Effector memory CD8-positive, alpha-beta T cell (primary cell): ENCODE data around the gene ACTL10.

Experiments used
- ATAC-seq: fragments of 150-1000 bp; cut with Tn5 transposase; replicated peaks from 2 replicates; pipeline ENCODE4 v1.10.0; 2021; ENCODE audit warnings: mild to moderate bottlenecking, moderate library complexity
- DNase-seq, 3 experiments: peaks; one replicate each; pipeline ENCODE4 v3.0.0; 2021
- H3K27ac Mint-ChIP-seq, 2 donors: one replicate each; pipeline ENCODE4 v1.8.0; 2022; ENCODE audit warnings: mild to moderate bottlenecking in 2 of 2, mixed read lengths in 2 of 2, moderate library complexity in 2 of 2
- H3K27me3 Mint-ChIP-seq, 2 donors: one replicate each; pipeline ENCODE4 v1.8.0; 2022; ENCODE audit warnings: mixed read lengths in 2 of 2
- H3K36me3 Mint-ChIP-seq: one replicate; pipeline ENCODE4 v1.8.0; 2022; ENCODE audit warnings: mild to moderate bottlenecking, moderate library complexity, mixed read lengths; ENCODE audit not compliant: insufficient read depth
- H3K4me1 Mint-ChIP-seq, 2 donors: one replicate each; pipeline ENCODE4 v1.8.0; 2022; ENCODE audit warnings: low read depth in 2 of 2, mixed read lengths in 2 of 2
- H3K4me3 Mint-ChIP-seq, 2 donors: one replicate each; pipeline ENCODE4 v1.8.0; 2022; ENCODE audit warnings: mild to moderate bottlenecking in 2 of 2, mixed read lengths in 2 of 2, moderate library complexity in 2 of 2
- H3K9me3 Mint-ChIP-seq, 2 donors: one replicate each; pipeline ENCODE4 v1.8.0; 2022; ENCODE audit warnings: mixed read lengths in 2 of 2

The ACTL10 gene

GRCh38 chr20:33681728-33682353 is 15.1 kb downstream of the ACTL10 start:
- Mint-ChIP-seq H3K36me3 (peaks cover 9% of the 10 kb centered on the region), H3K27ac (peak overlapping the region in 1 of 2 donors; percentile 6)
- no peak for ATAC-seq

DNA sequence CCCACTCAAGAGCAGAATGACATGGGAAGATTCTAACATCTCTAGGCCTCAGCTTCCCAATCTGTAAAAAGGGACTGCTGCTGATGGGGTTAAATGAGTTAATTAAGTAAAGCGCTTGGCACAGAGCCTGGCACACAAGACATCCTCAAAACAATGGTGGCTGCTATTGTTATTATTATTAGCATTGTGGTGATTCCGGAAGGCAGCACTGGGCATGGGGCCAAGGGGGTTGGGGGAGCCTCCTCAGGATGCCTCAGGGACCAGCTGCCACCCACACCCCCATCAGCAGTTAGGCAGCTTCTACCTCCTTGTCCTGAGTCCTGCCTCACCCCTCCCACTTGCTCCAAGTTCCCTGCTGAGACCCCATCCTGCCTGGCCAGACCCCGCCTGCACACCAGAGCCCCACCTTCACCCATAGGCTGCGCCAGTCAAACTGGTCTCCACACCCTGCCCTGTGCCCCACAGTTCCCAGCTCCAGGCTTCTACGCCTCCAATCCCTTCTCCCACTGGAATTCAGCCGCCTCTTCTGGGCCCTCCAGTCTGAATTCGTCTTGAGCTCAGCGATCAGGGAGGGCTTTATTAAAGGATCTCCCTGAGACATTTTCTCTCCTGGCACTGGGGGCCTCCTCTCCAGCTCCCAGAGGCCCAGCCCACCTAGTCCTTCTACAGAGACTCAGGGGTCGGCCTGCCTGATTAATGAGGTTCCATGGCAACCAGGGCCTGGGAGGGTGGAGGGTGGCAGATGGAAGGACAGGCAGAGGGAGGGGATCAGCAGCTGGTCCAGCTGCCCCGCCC is 18.0 kb downstream of the ACTL10 start:
- H3K9me3 Mint-ChIP-seq = no peaks in the 10 kb centered on the region
- H3K36me3 Mint-ChIP-seq = peaks cover 9% of the 10 kb centered on the region
- no peaks in the 10 kb centered on the region for H3K27me3 Mint-ChIP-seq
- peak overlapping the region in 1 of 2 donors; percentile 51 for H3K27ac Mint-ChIP-seq
- H3K4me1 Mint-ChIP-seq = peaks cover 17 to 20% of the 10 kb centered on the region in 2 donors
- ATAC-seq = no peak
- H3K4me3 Mint-ChIP-seq = peak overlapping the region; percentile 63 to 70
- no peak for DNase-seq

More at GRCh38 chr20:33681728-33682353, 15.1 kb downstream of the ACTL10 start:
- Mint-ChIP-seq H3K4me1 (peaks cover 24 to 28% of the 10 kb centered on the region in 2 donors), H3K4me3 (no peak overlapping the region), H3K27me3 (no peaks in the 10 kb centered on the region), H3K9me3 (no peaks in the 10 kb centered on the region)
- no peak for DNase-seq

DNA sequence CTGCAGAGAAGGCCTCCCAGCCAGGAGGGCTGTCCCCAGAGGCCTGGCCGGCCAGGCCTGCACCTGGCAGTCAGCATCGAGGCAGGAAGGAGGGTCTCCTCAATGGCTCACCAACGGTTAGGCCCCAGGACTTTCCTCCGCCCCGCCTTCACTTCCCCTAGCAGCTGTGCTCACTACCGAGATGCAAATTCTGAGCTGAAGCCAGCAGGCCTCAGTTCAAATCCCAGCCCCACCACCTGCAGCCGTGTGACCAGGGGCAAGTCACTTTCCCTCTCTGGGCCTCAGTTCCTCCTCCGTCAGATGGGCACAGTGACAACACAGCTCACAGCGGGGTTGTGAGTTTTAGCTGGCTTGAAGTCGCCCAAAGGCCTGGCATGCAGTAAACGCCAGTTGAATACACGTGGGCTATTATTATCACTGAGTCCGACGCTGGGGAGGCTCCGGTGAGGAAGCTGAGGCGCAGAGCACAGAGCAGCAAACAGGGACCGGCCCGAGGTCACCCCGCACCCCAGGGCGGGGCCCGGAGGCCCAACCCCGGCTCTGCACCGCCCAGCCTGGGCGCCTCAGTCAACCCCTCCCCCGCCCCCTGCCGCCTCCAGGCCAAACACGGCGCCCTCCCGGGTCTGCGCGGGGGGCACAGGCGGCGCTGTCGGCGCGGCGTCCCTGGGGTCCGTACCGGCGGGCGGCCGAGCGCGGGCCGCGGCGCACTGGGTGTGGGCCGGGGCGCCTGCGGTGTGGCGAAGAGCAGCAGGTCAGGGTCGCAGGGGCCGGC is 18.8 kb downstream of the ACTL10 start:
- peak overlapping the region in 1 of 2 donors; percentile 51 for H3K27ac Mint-ChIP-seq
- H3K9me3 Mint-ChIP-seq = no peaks in the 10 kb centered on the region
- H3K4me1 Mint-ChIP-seq = peaks cover 15 to 24% of the 10 kb centered on the region in 2 donors
- peaks cover 9% of the 10 kb centered on the region for H3K36me3 Mint-ChIP-seq
- H3K27me3 Mint-ChIP-seq = no peaks in the 10 kb centered on the region
- no peak for DNase-seq
- ATAC-seq = peak; percentile 25
- peak overlapping the region; percentile 63 to 70 for H3K4me3 Mint-ChIP-seq

GRCh38 chr20:33686100-33686983 is 19.6 kb downstream of the ACTL10 start, which contains the start of gene E2F1:
E2F1 (minus strand) TSS chr20:33686385; CDS start chr20:33686264, 121 bp downstream.
- H3K4me1 Mint-ChIP-seq = peaks cover 13 to 28% of the 10 kb centered on the region in 2 donors
- DNase-seq (peak; percentile 92 to 95 (median 92)), ATAC-seq (peak; percentile 92)
- no peaks in the 10 kb centered on the region for H3K27me3 Mint-ChIP-seq
- peaks cover 9% of the 10 kb centered on the region for H3K36me3 Mint-ChIP-seq
- peak within 1 kb of the TSS; percentile 1 to 90 for H3K27ac Mint-ChIP-seq
- H3K9me3 Mint-ChIP-seq = no peaks in the 10 kb centered on the region
- H3K4me3 Mint-ChIP-seq = peak within 1 kb of the TSS; percentile 64 to 79

- Mint-ChIP-seq H3K4me3 (peak overlapping the region; percentile 64 to 79), H3K4me1 (peaks cover 13 to 25% of the 10 kb centered on the region in 2 donors), H3K27me3 (no peaks in the 10 kb centered on the region), H3K9me3 (no peaks in the 10 kb centered on the region), H3K36me3 (peaks cover 6% of the 10 kb centered on the region), H3K27ac (peak overlapping the region; percentile 1 to 90)
- DNase-seq (no peak), ATAC-seq (no peak)
Measured at GRCh38 chr20:33686984-33687366, 20.2 kb downstream of the ACTL10 start.

DNA sequence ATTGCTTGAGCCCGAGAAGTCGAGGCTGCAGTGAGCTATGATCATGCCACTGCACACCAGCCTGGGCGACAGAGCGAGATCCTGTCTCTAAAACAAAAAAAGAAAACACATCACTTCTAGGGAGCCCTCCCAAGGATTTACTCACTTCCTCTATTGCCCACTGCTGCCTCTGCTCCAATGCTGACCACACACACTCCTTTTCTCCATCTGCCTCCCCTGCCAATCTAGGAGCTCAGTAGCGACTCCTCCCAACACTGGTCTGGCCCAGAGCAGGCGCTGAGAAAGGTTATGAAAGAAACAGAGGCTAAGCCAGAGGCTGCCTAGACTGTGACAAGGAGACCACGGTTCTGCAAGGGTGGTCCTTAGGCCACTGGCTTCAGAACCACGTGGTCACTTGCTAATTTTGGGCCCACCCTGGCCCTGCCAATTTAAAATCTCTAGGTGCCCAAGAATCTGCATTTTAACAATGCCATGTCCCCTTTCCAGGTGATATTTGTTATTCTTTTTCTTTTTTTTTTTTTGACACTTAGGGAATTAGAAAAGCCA is 20.7 kb downstream of the ACTL10 start:
- DNase-seq (no peak), ATAC-seq (no peak)
- Mint-ChIP-seq H3K4me3 (peak overlapping the region; percentile 64 to 79), H3K9me3 (no peaks in the 10 kb centered on the region), H3K36me3 (peaks cover 6% of the 10 kb centered on the region), H3K27me3 (no peaks in the 10 kb centered on the region), H3K4me1 (peaks cover 13 to 24% of the 10 kb centered on the region in 2 donors), H3K27ac (peak overlapping the region in 1 of 2 donors; percentile 90)

- Mint-ChIP-seq H3K4me3 (no peak overlapping the region), H3K36me3 (peaks cover 6% of the 10 kb centered on the region), H3K27me3 (no peaks in the 10 kb centered on the region), H3K27ac (peak overlapping the region in 1 of 2 donors; percentile 63), H3K9me3 (no peaks in the 10 kb centered on the region), H3K4me1 (peaks cover 13 to 24% of the 10 kb centered on the region in 2 donors)
- no peak for ATAC-seq
- DNase-seq = no peak
Measured at GRCh38 chr20:33687993-33688937, 21.5 kb downstream of the ACTL10 start.

GRCh38 chr20:33688938-33689424 is 22.2 kb downstream of the ACTL10 start:
- Mint-ChIP-seq H3K9me3 (no peaks in the 10 kb centered on the region), H3K36me3 (peaks cover 6% of the 10 kb centered on the region), H3K4me3 (no peak overlapping the region), H3K4me1 (peaks cover 13 to 24% of the 10 kb centered on the region in 2 donors), H3K27ac (peak overlapping the region in 1 of 2 donors; percentile 63), H3K27me3 (no peaks in the 10 kb centered on the region)
- DNase-seq (no peak), ATAC-seq (no peak)

- H3K9me3 Mint-ChIP-seq = no peaks in the 10 kb centered on the region
- peak overlapping the region in 1 of 2 donors; percentile 56 for H3K4me3 Mint-ChIP-seq
- H3K27ac Mint-ChIP-seq = peak overlapping the region in 1 of 2 donors; percentile 78
- H3K27me3 Mint-ChIP-seq = no peaks in the 10 kb centered on the region
- peaks cover 6% of the 10 kb centered on the region for H3K36me3 Mint-ChIP-seq
- DNase-seq = no peak
- ATAC-seq = no peak
- peaks cover 13 to 24% of the 10 kb centered on the region in 2 donors for H3K4me1 Mint-ChIP-seq
Measured at GRCh38 chr20:33689493-33689892, 22.8 kb downstream of the ACTL10 start.

GRCh38 chr20:33689973-33690372 is 23.2 kb downstream of the ACTL10 start:
- DNase-seq (peak in 2 of 3 experiments; percentile 42), ATAC-seq (peak; percentile 46)
- no peaks in the 10 kb centered on the region for H3K9me3 Mint-ChIP-seq
- H3K27ac Mint-ChIP-seq = peak overlapping the region; percentile 75 to 78
- peak overlapping the region; percentile 56 to 57 for H3K4me3 Mint-ChIP-seq
- peaks cover 13 to 21% of the 10 kb centered on the region in 2 donors for H3K4me1 Mint-ChIP-seq
- peaks cover 6% of the 10 kb centered on the region for H3K36me3 Mint-ChIP-seq
- H3K27me3 Mint-ChIP-seq = no peaks in the 10 kb centered on the region

GRCh38 chr20:33693289-33693688 is 26.5 kb downstream of the ACTL10 start:
- H3K9me3 Mint-ChIP-seq = no peaks in the 10 kb centered on the region
- no peak overlapping the region for H3K27ac Mint-ChIP-seq
- ATAC-seq = no peak
- peaks cover 8 to 11% of the 10 kb centered on the region in 2 donors for H3K4me1 Mint-ChIP-seq
- no peaks in the 10 kb centered on the region for H3K36me3 Mint-ChIP-seq
- no peak overlapping the region for H3K4me3 Mint-ChIP-seq
- no peaks in the 10 kb centered on the region for H3K27me3 Mint-ChIP-seq
- DNase-seq = no peak
